Stimulated activated CD8-positive, alpha-beta memory T cell treated with anti-CD3 and anti-CD28 coated beads, Interleukin-12 subunit alpha, Interleukin-12 subunit beta, amount 100 ng/mL, for 1 hour (primary cell): ENCODE data around the gene KCNIP4.

Experiments used
- DNase-seq: peaks from one replicate; pipeline ENCODE4 v3.0.0-alpha.2; 2020; ENCODE audit warnings: low read depth

KCNIP4 gene

DNA sequence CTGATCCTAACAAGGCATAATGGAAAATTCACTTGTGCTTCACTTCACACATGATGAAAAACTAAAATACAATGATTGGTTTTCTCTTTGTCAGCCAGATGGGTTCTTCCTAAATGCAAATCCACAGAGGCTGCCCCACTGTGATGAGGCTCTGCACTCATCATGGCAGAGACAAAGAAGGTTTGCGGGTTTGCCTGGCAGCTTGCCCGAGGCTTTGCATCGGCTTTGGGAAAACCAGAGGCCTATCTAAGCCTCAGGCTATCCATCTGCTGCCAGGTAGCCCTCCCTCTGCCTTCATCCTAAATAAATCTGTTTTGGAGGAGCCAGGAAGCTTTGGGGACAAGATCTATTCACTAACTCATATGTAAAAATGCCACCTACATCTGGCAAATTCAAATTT is 1004.1 kb downstream of the KCNIP4 start:
- no peak for DNase-seq

- DNase-seq, result no peak
Observed at GRCh38 chr4:20938204-20938603, 1010.4 kb downstream of the KCNIP4 start.

GRCh38 chr4:20926529-20926928 is 1022.0 kb downstream of the KCNIP4 start:
- no peak for DNase-seq

DNA sequence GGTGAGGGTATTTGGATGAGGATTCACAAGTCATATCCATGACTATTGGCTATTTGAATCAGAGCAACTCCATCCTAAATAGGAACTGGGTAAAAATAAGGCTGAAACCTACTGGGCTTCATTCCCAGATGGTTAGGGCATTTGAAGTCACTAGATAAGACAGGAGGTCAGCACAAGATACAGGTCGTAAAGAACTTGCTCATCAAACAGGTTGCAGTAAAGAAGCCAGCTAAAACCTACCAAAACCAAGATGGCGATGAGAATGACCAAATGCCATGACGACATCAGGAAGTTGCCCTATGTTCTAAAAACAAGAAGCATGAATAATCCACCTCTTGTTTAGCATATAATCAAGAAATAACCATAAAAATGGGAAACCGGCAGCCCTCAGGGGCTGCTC is 1023.4 kb downstream of the KCNIP4 start:
- no peak for DNase-seq

DNA sequence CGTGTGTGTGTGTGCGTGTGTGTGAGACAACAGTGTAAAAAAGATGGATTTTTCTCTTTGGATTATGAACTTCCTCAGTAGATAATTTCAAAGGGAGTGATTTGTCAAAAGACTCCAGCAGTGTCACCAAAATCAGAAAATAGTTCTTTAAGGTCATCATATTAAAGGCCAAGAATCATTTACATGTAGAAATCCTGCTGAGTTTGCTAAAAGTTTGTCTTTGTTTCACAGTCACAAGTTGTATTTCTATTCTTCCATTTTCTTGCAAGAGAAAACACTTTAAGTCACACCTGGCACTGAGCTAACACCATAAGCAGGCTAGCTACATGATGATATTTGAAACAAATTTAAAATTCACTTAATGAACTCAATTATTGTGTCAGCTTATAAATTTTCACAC is 1025.6 kb downstream of the KCNIP4 start:
- no peak for DNase-seq

- DNase-seq, result no peak
Observed at GRCh38 chr4:20916106-20916505, 1032.5 kb downstream of the KCNIP4 start.

DNA sequence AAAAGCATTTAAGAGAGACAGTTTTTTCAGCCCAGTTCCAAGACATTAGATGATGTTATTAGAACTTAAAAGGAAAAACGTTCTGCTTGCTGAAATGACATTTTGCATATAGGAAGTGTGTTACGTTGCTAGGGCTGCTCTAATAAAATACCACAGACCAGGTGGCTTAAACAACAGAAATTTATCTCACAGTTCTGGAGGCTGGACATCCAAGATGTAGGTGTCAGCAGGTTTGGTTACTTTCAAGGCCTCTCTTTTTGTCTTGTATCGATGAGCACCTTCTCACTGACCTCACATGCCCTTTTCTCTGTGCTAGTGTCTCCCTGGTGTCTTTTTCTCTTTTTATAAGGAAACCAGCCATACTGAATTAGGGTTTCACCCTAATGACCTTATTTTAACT is 1043.6 kb downstream of the KCNIP4 start:
- DNase-seq, result no peak

- DNase-seq, result no peak
Observed at GRCh38 chr4:20901851-20902250, 1046.7 kb downstream of the KCNIP4 start.

- DNase-seq, result no peak
Observed at GRCh38 chr4:20899591-20899990, 1049.0 kb downstream of the KCNIP4 start.

GRCh38 chr4:20895988-20896387 is 1052.6 kb downstream of the KCNIP4 start:
- no peak for DNase-seq

GRCh38 chr4:20895208-20895607 is 1053.4 kb downstream of the KCNIP4 start:
- DNase-seq, result no peak

GRCh38 chr4:20890761-20891160 is 1057.8 kb downstream of the KCNIP4 start:
- DNase-seq, result no peak

- DNase-seq, result no peak
Observed at GRCh38 chr4:20889901-20890300, 1058.7 kb downstream of the KCNIP4 start.

DNA sequence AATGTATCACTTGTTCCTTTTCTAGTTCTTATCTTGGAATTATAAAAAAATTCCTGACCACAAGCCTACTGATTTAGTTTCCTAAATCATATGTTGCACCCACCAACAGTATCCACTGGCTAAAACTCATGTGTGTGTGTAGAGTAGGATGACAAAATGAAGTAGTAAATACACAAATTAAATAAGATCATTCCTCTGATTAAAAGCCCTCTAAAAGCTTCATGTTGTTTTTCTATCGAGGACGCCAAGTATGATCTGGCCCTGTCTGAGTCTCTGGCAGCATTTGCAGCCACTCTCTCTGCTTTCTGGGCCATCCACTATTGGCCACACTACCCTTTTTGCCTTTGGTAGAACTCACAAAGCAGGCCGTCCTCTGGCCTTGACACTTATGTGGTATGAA is 1064.9 kb downstream of the KCNIP4 start:
- no peak for DNase-seq

DNA sequence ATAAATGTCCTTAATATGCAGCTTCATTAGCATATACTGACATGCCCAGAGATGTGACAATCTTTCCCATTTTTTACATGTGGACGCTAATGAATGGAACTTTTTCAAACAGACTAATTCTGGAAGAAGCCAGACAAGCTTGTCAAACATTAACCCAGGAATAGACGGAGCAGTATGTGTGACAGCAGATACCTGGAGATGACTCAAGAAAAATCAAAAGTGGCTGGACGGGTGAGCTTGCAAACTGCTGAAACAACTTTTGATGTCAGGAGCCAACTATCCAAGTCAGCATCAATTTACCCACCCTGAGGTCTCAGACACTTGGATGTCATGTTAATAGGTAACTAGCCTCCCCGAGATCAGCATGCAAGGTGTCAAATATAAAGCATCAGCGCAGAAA is 1065.3 kb downstream of the KCNIP4 start:
- DNase-seq, result no peak

DNA sequence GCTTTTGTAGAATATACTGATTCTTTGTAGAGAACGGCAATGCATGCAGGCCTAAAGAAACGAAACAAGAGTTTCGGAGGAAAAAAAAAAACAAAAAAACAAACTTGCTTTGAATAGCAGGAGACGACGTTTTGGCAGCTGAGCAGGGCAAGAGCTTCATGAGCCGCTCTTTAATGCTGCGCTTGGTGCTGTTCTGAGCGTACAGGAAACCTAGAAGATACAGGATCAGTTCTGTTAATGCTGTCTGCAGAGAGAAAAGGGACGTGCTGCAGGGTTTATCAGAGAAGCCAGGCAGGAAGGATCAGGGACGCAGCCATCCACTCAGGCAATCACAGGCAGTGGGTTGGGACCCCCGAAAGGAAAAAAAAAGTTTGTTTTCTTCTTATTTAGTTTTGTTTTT is 1066.1 kb downstream of the KCNIP4 start:
- no peak for DNase-seq

GRCh38 chr4:20881658-20882057 is 1066.9 kb downstream of the KCNIP4 start:
- no peak for DNase-seq

DNA sequence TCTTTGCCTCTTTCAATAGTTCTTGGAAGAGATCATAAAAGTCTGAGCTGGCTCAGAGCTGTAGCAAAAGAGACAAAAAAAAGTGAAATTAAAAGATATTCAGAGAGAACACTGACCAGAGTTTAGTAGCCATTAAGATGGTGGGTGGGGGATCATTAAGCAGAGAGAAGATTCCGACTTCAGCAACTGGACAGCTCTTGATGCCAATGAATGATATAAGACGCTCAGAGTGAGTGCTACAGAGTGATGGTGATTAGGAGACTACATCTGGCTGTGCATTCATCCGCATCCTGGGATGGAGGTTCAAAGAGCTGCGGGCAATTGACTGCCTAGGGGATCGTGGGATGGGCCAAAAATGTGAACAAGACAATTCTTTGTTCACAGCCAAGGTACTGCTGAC is 1069.8 kb downstream of the KCNIP4 start:
- no peak for DNase-seq

DNA sequence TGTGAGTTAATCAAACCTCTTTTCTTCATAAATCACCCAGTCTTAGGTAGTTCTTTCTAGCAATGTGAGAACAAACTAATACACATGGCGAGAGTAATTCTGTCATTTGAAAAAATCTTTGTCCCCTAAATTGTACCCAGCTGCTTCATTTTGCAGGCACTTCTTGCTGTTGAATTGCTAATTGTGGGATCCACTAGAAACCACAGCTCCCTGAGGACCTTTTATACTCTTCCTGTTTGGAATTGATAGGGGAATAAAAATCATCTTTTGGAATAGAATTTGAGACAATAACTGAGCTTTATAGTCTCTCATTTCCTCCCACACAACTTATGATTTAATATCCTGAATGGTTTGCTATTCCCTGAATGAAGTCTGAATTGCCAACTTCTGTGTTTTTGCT is 1078.1 kb downstream of the KCNIP4 start:
- no peak for DNase-seq

DNA sequence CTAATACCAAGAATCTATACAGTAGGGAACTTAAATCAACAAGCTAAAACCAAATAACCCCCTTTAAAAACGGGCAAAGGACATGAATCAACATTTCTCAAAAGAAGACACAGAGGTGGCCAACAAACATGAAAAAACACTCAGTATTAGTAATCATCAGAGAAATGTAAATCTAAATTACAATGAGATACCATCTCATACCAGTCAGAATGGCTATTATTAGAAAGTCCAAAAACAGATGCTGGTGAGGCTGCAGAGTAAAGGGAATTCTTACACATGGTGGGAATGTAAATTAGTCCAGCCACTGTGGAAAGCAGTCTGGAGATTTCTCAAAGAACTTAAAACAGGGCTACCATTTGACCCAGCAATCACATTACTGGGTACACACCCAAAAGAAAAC is 1080.5 kb downstream of the KCNIP4 start:
- DNase-seq, result no peak

DNA sequence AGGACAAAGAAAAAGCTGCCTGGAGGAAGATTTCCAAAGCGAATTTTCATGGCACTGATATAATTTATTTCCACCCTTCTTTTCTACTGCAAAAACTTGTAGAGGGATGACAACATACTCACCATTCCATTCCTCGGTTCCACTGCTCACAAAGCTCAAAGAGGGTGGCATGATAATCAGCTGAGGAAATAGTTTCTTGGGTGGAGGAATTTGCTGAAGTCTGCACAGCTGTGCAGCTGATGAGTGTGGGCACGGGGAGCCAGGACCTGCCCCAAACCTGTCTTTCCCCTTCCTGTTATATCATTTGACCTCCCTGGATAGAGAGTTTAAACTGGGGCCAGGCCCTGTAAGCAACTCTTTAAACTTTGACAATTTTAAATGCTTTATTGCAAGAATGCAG is 1087.7 kb downstream of the KCNIP4 start:
- DNase-seq, result no peak

- DNase-seq, result no peak
Observed at GRCh38 chr4:20859097-20859781, 1089.3 kb downstream of the KCNIP4 start.

- no peak for DNase-seq
Observed at GRCh38 chr4:20857081-20857480, 1091.5 kb downstream of the KCNIP4 start.

- no peak for DNase-seq
Observed at GRCh38 chr4:20847124-20847747, 1101.3 kb downstream of the KCNIP4 start.
